ENCODE results near the gene CLUH.
"Not testable (repeated sequence)": the region's sequence is repeated elsewhere in the genome, so short reads cannot be mapped to it uniquely, and the experiment has no call there.

Gene CLUH

GRCh38 chr17:2701161-2701995 lies 10.2 kb downstream of the CLUH start:
- DNase-seq = no peak

GRCh38 chr17:2700491-2701141 lies 10.9 kb downstream of the CLUH start:
- DNase-seq = no peak

- DNase-seq = no peak
Observed at GRCh38 chr17:2700030-2700490, 11.5 kb downstream of the CLUH start.

GRCh38 chr17:2699216-2699805 lies 12.3 kb downstream of the CLUH start:
- DNase-seq = not testable (repeated sequence)

- DNase-seq = no peak
Observed at GRCh38 chr17:2697611-2698162, 13.9 kb downstream of the CLUH start.

GRCh38 chr17:2695961-2696760 lies 15.4 kb downstream of the CLUH start:
- no peak for DNase-seq

GRCh38 chr17:2695243-2695960 lies 16.2 kb downstream of the CLUH start:
- no peak for DNase-seq

GRCh38 chr17:2694381-2695242 lies 17.0 kb downstream of the CLUH start:
- no peak for DNase-seq

- no peak for DNase-seq
Observed at GRCh38 chr17:2693561-2694380, 17.8 kb downstream of the CLUH start.

GRCh38 chr17:2692781-2693135 lies 18.8 kb downstream of the CLUH start:
- DNase-seq = no peak

- no peak for DNase-seq
Observed at GRCh38 chr17:2691965-2692780, 19.4 kb downstream of the CLUH start.

GRCh38 chr17:2691069-2691871 lies 20.3 kb downstream of the CLUH start:
- no peak for DNase-seq

- no peak for DNase-seq
Observed at GRCh38 chr17:2690165-2691068, 21.1 kb downstream of the CLUH start.

- DNase-seq = no peak
Observed at GRCh38 chr17:2689411-2690164, 22.0 kb downstream of the CLUH start.

- DNase-seq = no peak
Observed at GRCh38 chr17:2688351-2689342, 22.9 kb downstream of the CLUH start.

All from fibroblast of upper back skin (primary cell).